Inflammatory macrophage treated with lipopolysaccharide for 4 hours (primary cell): ENCODE results near the gene HOXA10.
A peak's percentile ranks its signal among the peaks of the same experiment; 100 is the strongest.

Experiments
- DNase-seq: peaks from one replicate; pipeline ENCODE4 v3.0.0-alpha.2; 2020

Gene HOXA10

GRCh38 chr7:27173956-27174873 lies at the start of gene HOXA10:
Gene HOXA10, minus strand, starts transcription at chr7:27174320. Its CDS starts 14 bp downstream, at chr7:27174306.
- DNase-seq: no peak

GRCh38 chr7:27221201-27221797 lies 47.2 kb upstream of the HOXA10 start:
- DNase-seq: no peak

- no peak for DNase-seq
Observed at GRCh38 chr7:27220440-27220955, 46.4 kb upstream of the HOXA10 start.

GRCh38 chr7:27219821-27220220 lies 45.7 kb upstream of the HOXA10 start:
- DNase-seq: no peak

- no peak for DNase-seq
Observed at GRCh38 chr7:27217951-27218350, 43.8 kb upstream of the HOXA10 start.

GRCh38 chr7:27215356-27215755 lies 41.2 kb upstream of the HOXA10 start:
- DNase-seq: no peak

GRCh38 chr7:27214239-27214950 lies 40.3 kb upstream of the HOXA10 start:
- no peak for DNase-seq

- no peak for DNase-seq
Observed at GRCh38 chr7:27213433-27214238, 39.5 kb upstream of the HOXA10 start.

- DNase-seq: no peak
Observed at GRCh38 chr7:27212497-27213432, 38.6 kb upstream of the HOXA10 start.

GRCh38 chr7:27211764-27212204 lies 37.7 kb upstream of the HOXA10 start:
- no peak for DNase-seq

GRCh38 chr7:27211084-27211446 lies 36.9 kb upstream of the HOXA10 start:
- DNase-seq: no peak

- DNase-seq: peak; percentile 50
Observed at GRCh38 chr7:27210441-27211083, 36.4 kb upstream of the HOXA10 start.

- DNase-seq: no peak
Observed at GRCh38 chr7:27209933-27210440, 35.9 kb upstream of the HOXA10 start.

- no peak for DNase-seq
Observed at GRCh38 chr7:27208998-27209397, 34.9 kb upstream of the HOXA10 start.

- DNase-seq: no peak
Observed at GRCh38 chr7:27207348-27207985, 33.3 kb upstream of the HOXA10 start.

- DNase-seq: no peak
Observed at GRCh38 chr7:27205325-27206280, 31.5 kb upstream of the HOXA10 start.

- DNase-seq: no peak
Observed at GRCh38 chr7:27204851-27205322, 30.8 kb upstream of the HOXA10 start.

- no peak for DNase-seq
Observed at GRCh38 chr7:27203964-27204594, 30.0 kb upstream of the HOXA10 start.
